ENCODE measurements around the gene AKR1D1.

DNA sequence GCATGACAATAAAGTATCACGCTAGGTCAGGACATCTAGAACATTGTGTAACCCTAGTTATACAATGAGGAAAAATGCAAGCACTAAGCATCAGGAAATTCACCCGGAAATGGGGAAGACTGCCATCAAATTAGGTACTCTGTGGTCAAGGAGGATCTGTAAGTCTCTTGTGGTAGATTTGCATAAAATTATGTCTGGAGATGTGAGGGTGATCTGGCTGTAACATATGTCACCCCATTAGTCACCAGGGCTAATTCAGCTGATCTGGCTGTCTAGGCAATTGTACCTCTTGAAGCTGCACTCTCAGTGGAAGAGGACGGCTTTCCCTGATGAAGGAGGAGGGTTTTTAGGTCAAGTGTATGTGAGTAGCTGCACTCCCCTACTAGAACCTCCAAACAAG lies 14.8 kb downstream of the AKR1D1 start:
- TF ChIP-seq RAD21 (IDR thresholded peaks at IDR 0.05; ENCODE audit: low read depth) = no peak
- TF ChIP-seq YY1 (IDR thresholded peaks at IDR 0.05; ENCODE audit: extremely low read depth, insufficient replicate concordance, low read depth, low read length) = no peak
- no peak for TF ChIP-seq POLR2A (IDR thresholded peaks at IDR 0.05; ENCODE audit: borderline replicate concordance, extremely low read depth, insufficient read depth, insufficient read length)
- no peak for TF ChIP-seq EGR1 (IDR thresholded peaks at IDR 0.05; ENCODE audit: low read depth)
